HepG2 (cell line): ENCODE measurements around the gene SLA2. TPM values are rescaled to one million over a fixed set of nuclear protein-coding genes. Genes with fewer than 3 reads are reported as not detected.

Experiments used
- EEA1 ChIP-seq: sonication (generic); formaldehyde crosslinking; IDR thresholded peaks from 2 replicates; pipeline ENCODE4 v1.5.1; 2020; ENCODE audit warnings: mild to moderate bottlenecking, missing genetic modification reagents, borderline replicate concordance
- FOXC1 ChIP-seq: sonication (generic); formaldehyde crosslinking; IDR thresholded peaks from 2 replicates; pipeline ENCODE4 v1.8.0; 2022; ENCODE audit warnings: mild to moderate bottlenecking, missing genetic modification reagents, borderline replicate concordance
- HDAC2 ChIP-seq: sonication (generic); formaldehyde crosslinking; IDR thresholded peaks from 2 replicates; pipeline ENCODE4 v1.4.0; 2020; ENCODE audit warnings: missing genetic modification reagents
- SRSF1 ChIP-seq: fragments of 200-400 bp; formaldehyde crosslinking; optimal IDR thresholded peaks from 2 replicates; pipeline ENCODE3; 2017; ENCODE audit warnings: mild to moderate bottlenecking, low read depth, low read length, moderate library complexity
- STAG1 ChIP-seq: sonication (generic); formaldehyde crosslinking; IDR thresholded peaks from 2 replicates; pipeline ENCODE4 v1.4.0; 2020; ENCODE audit warnings: missing genetic modification reagents
- TCF7L2 ChIP-seq: IDR thresholded peaks from 2 replicates; pipeline ENCODE4 v1.6.1; 2011; ENCODE audit warnings: mild to moderate bottlenecking, low read depth, low read length, moderate library complexity
- TOPORS ChIP-seq: sonication (generic); formaldehyde crosslinking; IDR thresholded peaks from 2 replicates; pipeline ENCODE4 v1.8.0; 2023; ENCODE audit warnings: mild to moderate bottlenecking, missing genetic modification reagents
- ZBTB10 ChIP-seq: sonication (generic); formaldehyde crosslinking; IDR thresholded peaks from 2 replicates; pipeline ENCODE4 v1.4.0; 2020; ENCODE audit warnings: missing genetic modification reagents, borderline replicate concordance
- ZBTB38 ChIP-seq: sonication (generic); formaldehyde crosslinking; IDR thresholded peaks from 2 replicates; pipeline ENCODE4 v1.5.1; 2020; ENCODE audit warnings: mild to moderate bottlenecking, missing genetic modification reagents
- ZBTB40 ChIP-seq, 2 experiments: fragments of 450-650 bp in 1 of 2; sonication (generic) in 1 of 2; formaldehyde crosslinking in 1 of 2; IDR thresholded peaks; 2 replicates each; pipeline versions ENCODE4 v1.6.1 to v1.8.0; 2016 to 2022; ENCODE audit warnings: antibody characterized with exemption in 1 of 2, mild to moderate bottlenecking in 1 of 2, missing genetic modification reagents in 1 of 2
- ZFP1 ChIP-seq: IDR thresholded peaks from 2 replicates; pipeline ENCODE4 v1.6.1; 2016
- ZFP36L2 ChIP-seq: sonication (generic); formaldehyde crosslinking; IDR thresholded peaks from 2 replicates; pipeline ENCODE4 v1.4.0; 2020; ENCODE audit warnings: missing genetic modification reagents
- ZNF160 ChIP-seq: sonication (generic); formaldehyde crosslinking; IDR thresholded peaks from 2 replicates; pipeline ENCODE4 v1.8.0; 2022; ENCODE audit warnings: mild to moderate bottlenecking, inconsistent platforms, missing genetic modification reagents
- ZNF253 ChIP-seq: sonication (generic); formaldehyde crosslinking; IDR thresholded peaks from 2 replicates; pipeline ENCODE4 v1.8.0; 2022; ENCODE audit warnings: mild to moderate bottlenecking, missing genetic modification reagents, borderline replicate concordance
- ZNF263 ChIP-seq: sonication (generic); formaldehyde crosslinking; IDR thresholded peaks from 2 replicates; pipeline ENCODE4 v1.4.0; 2020; ENCODE audit warnings: missing genetic modification reagents
- ZNF740 ChIP-seq: sonication (generic); formaldehyde crosslinking; IDR thresholded peaks from 2 replicates; pipeline ENCODE4 v1.4.0; 2020; ENCODE audit warnings: missing genetic modification reagents
- ZNF780A ChIP-seq: sonication (generic); formaldehyde crosslinking; IDR thresholded peaks from 2 replicates; pipeline ENCODE4 v1.8.0; 2022; ENCODE audit warnings: mild to moderate bottlenecking, missing genetic modification reagents, moderate library complexity
- ZNF83 ChIP-seq: sonication (generic); formaldehyde crosslinking; IDR thresholded peaks from 2 replicates; pipeline ENCODE4 v1.4.0; 2020; ENCODE audit warnings: missing genetic modification reagents, mild to moderate bottlenecking, borderline replicate concordance
- ZSCAN21 ChIP-seq: sonication (generic); formaldehyde crosslinking; IDR thresholded peaks from 2 replicates; pipeline ENCODE4 v1.8.0; 2022; ENCODE audit warnings: mild to moderate bottlenecking, missing genetic modification reagents, moderate library complexity, borderline replicate concordance
- polyA plus RNA-seq, 8 experiments: library from polyadenylated mRNA; depleted of rRNA in 3 of 8; stranded (reverse) in 7 of 8; unstranded in 1 of 8; fragments of >200 nt; fragmentation: Illumina TruSeq in 4 of 8; extraction: Trizol in 4 of 8; gene quantifications; 2 replicates each; pipeline versions ENCODE4 v1.2.1 to v1.2.3, GENCODE V29; 2011 to 2016; ENCODE audit warnings: low read depth in 4 of 8, missing spikeins in 1 of 8, mixed read lengths in 1 of 8; ENCODE audit not compliant: insufficient read depth in 1 of 8
- total RNA-seq, 5 experiments: library from RNA; depleted of rRNA; stranded (reverse); fragments of >200 nt; fragmentation: Illumina TruSeq; extraction: Trizol; gene quantifications; 2 replicates each; pipeline ENCODE4 v1.2.3, GENCODE V29; 2016; ENCODE audit warnings: low read depth in 1 of 5

Gene SLA2
- total and polyA plus RNA-seq, 2 of the 13 experiments (the other 11 are each of a cell fraction or from before 2014, with no cell fraction given): 1.6 to 3.6 TPM

- TF ChIP-seq ZBTB40 (IDR thresholded peaks at IDR 0.05): no peak
- TF ChIP-seq ZBTB40 (CRISPR knock-in tag; IDR thresholded peaks at IDR 0.05): no peak; the same call in 1 of the 2 replicates
- TF ChIP-seq ZNF83 (CRISPR knock-in tag): 0 out of 2 replicates have a peak, but pooled peaks have one; percentile 0
- TF ChIP-seq ZNF160: no peak
- TF ChIP-seq EEA1 (CRISPR knock-in tag): 0 out of 2 replicates have a peak, but pooled peaks have one; percentile 18
- no peak; the same call in 1 of the 2 replicates for TF ChIP-seq ZBTB38 (CRISPR knock-in tag)
- no peak for TF ChIP-seq ZNF780A (CRISPR knock-in tag)
- no peak for TF ChIP-seq ZFP1 (CRISPR knock-in tag)
- TF ChIP-seq ZNF253: 0 out of 2 replicates have a peak, but pooled peaks have one; percentile 72
- TF ChIP-seq ZFP36L2 (CRISPR knock-in tag): no peak
- TF ChIP-seq TOPORS (CRISPR knock-in tag): no peak
- TF ChIP-seq FOXC1 (CRISPR knock-in tag): no peak
- no peak for TF ChIP-seq HDAC2 (CRISPR knock-in tag)
- TF ChIP-seq SRSF1: peak; percentile 9
- no peak for TF ChIP-seq ZSCAN21 (CRISPR knock-in tag)
- TF ChIP-seq STAG1 (CRISPR knock-in tag): no peak
- TF ChIP-seq TCF7L2: no peak
- no peak for TF ChIP-seq ZNF740 (CRISPR knock-in tag)
- peak; percentile 48; the same call in 1 of the 2 replicates for TF ChIP-seq ZBTB10
- TF ChIP-seq ZNF263 (CRISPR knock-in tag): no peak
Measured at GRCh38 chr20:36604952-36605398, 41.0 kb downstream of the SLA2 start (continued).
